A673 (cell line): Measurements from ENCODE around the gene ARID3C.

ENCODE experiments used
- EZH2 ChIP-seq: fragments of 200-600 bp; sonication (generic); IDR thresholded peaks from 2 replicates; pipeline ENCODE4 v1.6.1; 2017; ENCODE audit warnings: borderline replicate concordance, low read depth, mild to moderate bottlenecking, mixed read lengths, antibody characterized with exemption, low read length; ENCODE audit not compliant: poor library complexity, severe bottlenecking
- TF ChIP-seq, protein P1 (sequence below): fragments of 300-800, 200-600 bp; sonication (generic); conservative IDR thresholded peaks from 2 replicates; pipeline ENCODE4 v1.5.1; 2017; ENCODE audit warnings: low read depth, mild to moderate bottlenecking, antibody characterized with exemption, low read length, moderate library complexity, mixed read lengths

DNA sequence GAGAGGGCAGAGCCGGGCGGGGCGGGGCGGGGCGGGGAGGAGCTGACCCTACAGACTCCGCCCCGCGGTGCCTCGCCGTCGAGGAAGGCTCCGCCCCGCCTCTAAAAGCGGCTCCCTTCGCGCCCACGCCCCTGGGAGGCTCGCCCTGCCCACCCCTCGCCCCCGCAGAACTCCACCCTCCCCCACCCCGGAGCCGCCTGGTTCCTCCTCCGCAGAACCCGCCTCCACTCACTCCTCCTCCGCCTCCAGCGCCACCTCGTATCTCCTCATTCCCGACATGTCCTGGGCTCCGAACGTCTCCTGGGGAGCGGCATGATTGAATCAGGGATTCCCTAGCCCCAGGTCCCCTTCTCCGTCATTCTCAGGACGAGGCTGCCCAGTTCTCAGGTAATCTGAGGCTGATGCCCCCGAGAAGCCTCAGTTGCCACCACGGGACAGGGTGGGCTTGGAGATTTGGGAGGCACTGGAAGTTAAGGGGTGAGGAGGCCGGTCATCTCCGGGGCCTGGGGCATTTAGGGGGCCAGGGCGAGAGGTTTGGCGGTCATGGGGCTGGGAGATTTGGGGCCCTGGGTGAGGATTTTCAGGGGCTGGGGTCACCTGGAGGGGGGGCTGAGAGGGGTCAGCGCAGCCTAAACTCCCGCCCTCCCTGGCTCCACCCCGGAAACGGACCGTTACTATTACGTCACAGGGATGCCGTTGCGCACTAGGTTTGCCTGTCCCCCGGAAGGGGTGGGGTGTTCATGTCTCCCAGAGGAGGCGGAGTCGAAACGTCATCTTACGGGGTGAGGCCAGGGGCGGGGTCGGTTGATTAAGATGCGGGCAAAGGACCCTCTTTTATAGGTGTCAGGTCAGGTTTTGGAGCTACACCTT lies 36.8 kb upstream of the ARID3C start:
- TF ChIP-seq, protein P1, sequence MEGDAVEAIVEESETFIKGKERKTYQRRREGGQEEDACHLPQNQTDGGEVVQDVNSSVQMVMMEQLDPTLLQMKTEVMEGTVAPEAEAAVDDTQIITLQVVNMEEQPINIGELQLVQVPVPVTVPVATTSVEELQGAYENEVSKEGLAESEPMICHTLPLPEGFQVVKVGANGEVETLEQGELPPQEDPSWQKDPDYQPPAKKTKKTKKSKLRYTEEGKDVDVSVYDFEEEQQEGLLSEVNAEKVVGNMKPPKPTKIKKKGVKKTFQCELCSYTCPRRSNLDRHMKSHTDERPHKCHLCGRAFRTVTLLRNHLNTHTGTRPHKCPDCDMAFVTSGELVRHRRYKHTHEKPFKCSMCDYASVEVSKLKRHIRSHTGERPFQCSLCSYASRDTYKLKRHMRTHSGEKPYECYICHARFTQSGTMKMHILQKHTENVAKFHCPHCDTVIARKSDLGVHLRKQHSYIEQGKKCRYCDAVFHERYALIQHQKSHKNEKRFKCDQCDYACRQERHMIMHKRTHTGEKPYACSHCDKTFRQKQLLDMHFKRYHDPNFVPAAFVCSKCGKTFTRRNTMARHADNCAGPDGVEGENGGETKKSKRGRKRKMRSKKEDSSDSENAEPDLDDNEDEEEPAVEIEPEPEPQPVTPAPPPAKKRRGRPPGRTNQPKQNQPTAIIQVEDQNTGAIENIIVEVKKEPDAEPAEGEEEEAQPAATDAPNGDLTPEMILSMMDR = no peak
- no peak for TF ChIP-seq EZH2
